Measurements from ENCODE around the gene CHRNA5.

Gene CHRNA5

DNA sequence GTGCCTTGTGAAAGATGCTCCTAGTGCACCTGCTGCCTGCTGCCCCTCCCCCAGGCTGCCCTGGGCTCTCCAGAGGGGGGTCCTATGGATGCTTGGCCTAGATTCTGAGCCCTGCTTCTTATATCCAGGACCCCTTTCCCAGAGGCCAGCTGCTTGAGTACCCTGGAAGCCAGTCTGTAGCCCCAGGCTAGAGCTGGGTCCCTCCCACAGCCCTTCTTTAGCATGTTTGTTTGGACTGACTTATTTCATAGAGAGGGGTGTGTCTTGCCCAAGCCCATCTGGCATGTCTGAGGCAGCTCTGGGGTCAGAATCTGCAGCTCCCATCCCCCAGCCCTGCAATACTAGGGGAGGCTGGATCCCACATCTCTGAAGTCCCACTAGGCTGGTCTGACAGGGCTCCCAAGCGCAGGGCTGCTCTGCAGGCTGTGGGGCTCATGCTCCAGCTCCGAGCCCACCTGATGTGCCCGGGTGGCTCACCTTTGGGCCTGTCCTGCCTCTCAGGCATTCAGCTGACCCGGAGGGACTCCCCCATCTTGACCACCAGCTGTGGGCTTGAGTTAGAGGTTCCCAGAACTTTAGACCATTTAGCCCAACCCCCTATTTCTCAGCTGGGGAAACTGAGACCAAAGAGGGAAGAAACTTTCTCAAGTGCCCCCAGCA lies 72.6 kb downstream of the CHRNA5 start:
- Histone ChIP-seq H3K27ac (ENCODE audit: low read depth, low read length, poor library complexity, severe bottlenecking) (no peak overlapping the region), H3K27me3 (ENCODE audit: insufficient read depth, low read length) (peaks cover 8% of the 10 kb centered on the region; the same call in 1 of the 2 replicates), H3K4me1 (ENCODE audit: insufficient read depth, low read length, severe bottlenecking) (no peaks in the 10 kb centered on the region)

GRCh38 chr15:78638658-78639314 lies 73.5 kb downstream of the CHRNA5 start:
- H3K79me2 ChIP-seq (ENCODE audit: insufficient read depth, low read length) = no peaks in the 10 kb centered on the region
- TF ChIP-seq CTCF (IDR thresholded peaks at IDR 0.05; ENCODE audit: low read length) = peak; percentile 63
- no peak for TF ChIP-seq EZH2 (IDR thresholded peaks at IDR 0.05; ENCODE audit: borderline replicate concordance, low read length)
- no peaks in the 10 kb centered on the region for H3F3A ChIP-seq (ENCODE audit: insufficient read depth, low read length)
- no peak overlapping the region for H3K9ac ChIP-seq (ENCODE audit: low read length)
- no peaks in the 10 kb centered on the region for H3K36me3 ChIP-seq (ENCODE audit: insufficient read depth, low read length)
- H3K27ac ChIP-seq (ENCODE audit: low read depth, low read length, poor library complexity, severe bottlenecking) = no peak overlapping the region
- no peaks in the 10 kb centered on the region for H3K9me2 ChIP-seq (ENCODE audit: low read depth, low read length)
- no peaks in the 10 kb centered on the region for H3K9me3 ChIP-seq (ENCODE audit: low read length)
- H3K27me3 ChIP-seq (ENCODE audit: insufficient read depth, low read length) = no peaks in the 10 kb centered on the region
- H2AFZ ChIP-seq (ENCODE audit: low read length) = no peak overlapping the region
- H3K4me1 ChIP-seq (ENCODE audit: insufficient read depth, low read length, severe bottlenecking) = no peaks in the 10 kb centered on the region
- H3K4me3 ChIP-seq (ENCODE audit: low read depth, low read length, poor library complexity, severe bottlenecking) = no peak overlapping the region
- no peak overlapping the region for H3K4me2 ChIP-seq (ENCODE audit: low read length)
- H4K20me1 ChIP-seq (ENCODE audit: insufficient read depth, low read length) = no peaks in the 10 kb centered on the region

More for the DNA sequence above, 72.6 kb downstream of the CHRNA5 start:
- Histone ChIP-seq H3K4me2 (ENCODE audit: low read length) (no peak overlapping the region), H3K9me2 (ENCODE audit: low read depth, low read length) (no peaks in the 10 kb centered on the region), H2AFZ (ENCODE audit: low read length) (no peak overlapping the region), H3K4me3 (ENCODE audit: low read depth, low read length, poor library complexity, severe bottlenecking) (no peak overlapping the region), H3K9ac (ENCODE audit: low read length) (no peak overlapping the region), H3F3A (ENCODE audit: insufficient read depth, low read length) (no peaks in the 10 kb centered on the region), H4K20me1 (ENCODE audit: insufficient read depth, low read length) (no peaks in the 10 kb centered on the region), H3K9me3 (ENCODE audit: low read length) (peaks cover 3% of the 10 kb centered on the region; the same call in 1 of the 2 replicates), H3K79me2 (ENCODE audit: insufficient read depth, low read length) (no peaks in the 10 kb centered on the region), H3K36me3 (ENCODE audit: insufficient read depth, low read length) (no peaks in the 10 kb centered on the region; the same call in 1 of the 2 replicates)
- TF ChIP-seq CTCF (IDR thresholded peaks at IDR 0.05; ENCODE audit: low read length) (no peak), EZH2 (IDR thresholded peaks at IDR 0.05; ENCODE audit: borderline replicate concordance, low read length) (no peak)

GRCh38 chr15:78640527-78641101 lies 75.3 kb downstream of the CHRNA5 start:
- Histone ChIP-seq H3K4me2 (ENCODE audit: low read length) (no peak overlapping the region), H3F3A (ENCODE audit: insufficient read depth, low read length) (no peaks in the 10 kb centered on the region), H3K27me3 (ENCODE audit: insufficient read depth, low read length) (peaks cover 4% of the 10 kb centered on the region; the same call in 1 of the 2 replicates), H3K79me2 (ENCODE audit: insufficient read depth, low read length) (no peaks in the 10 kb centered on the region), H3K4me3 (ENCODE audit: low read depth, low read length, poor library complexity, severe bottlenecking) (no peak overlapping the region), H3K9me3 (ENCODE audit: low read length) (no peaks in the 10 kb centered on the region), H4K20me1 (ENCODE audit: insufficient read depth, low read length) (no peaks in the 10 kb centered on the region), H3K9me2 (ENCODE audit: low read depth, low read length) (no peaks in the 10 kb centered on the region), H3K4me1 (ENCODE audit: insufficient read depth, low read length, severe bottlenecking) (no peaks in the 10 kb centered on the region), H3K36me3 (ENCODE audit: insufficient read depth, low read length) (no peaks in the 10 kb centered on the region), H3K9ac (ENCODE audit: low read length) (no peak overlapping the region), H2AFZ (ENCODE audit: low read length) (no peak overlapping the region), H3K27ac (ENCODE audit: low read depth, low read length, poor library complexity, severe bottlenecking) (no peak overlapping the region)
- TF ChIP-seq EZH2 (IDR thresholded peaks at IDR 0.05; ENCODE audit: borderline replicate concordance, low read length) (no peak), CTCF (IDR thresholded peaks at IDR 0.05; ENCODE audit: low read length) (no peak)
